ENCODE measurements around the gene DIAPH1.
"Not testable (repeated sequence)": the region's sequence is repeated elsewhere in the genome, so short reads cannot be mapped to it uniquely, and the experiment has no call there.

The DIAPH1 gene

DNA sequence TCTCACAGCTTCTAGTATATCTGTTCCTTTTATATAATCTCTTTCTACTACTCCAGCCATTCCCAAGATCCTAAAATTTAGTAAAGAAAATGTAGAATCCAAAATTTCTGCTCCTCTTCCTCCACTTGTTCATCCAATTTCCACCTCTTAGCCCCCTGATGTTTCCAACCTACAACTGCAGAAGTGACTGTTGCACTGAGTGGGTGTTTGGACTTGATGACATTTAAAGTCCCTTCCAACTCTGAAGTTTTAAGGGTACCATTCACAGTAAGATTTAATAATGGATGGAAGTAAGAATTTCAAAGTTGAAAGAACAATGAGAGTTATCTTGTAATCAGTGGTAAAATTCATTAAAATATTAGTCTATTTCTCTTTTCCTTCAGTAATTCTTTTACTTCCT is 5.5 kb downstream of the DIAPH1 start:
- no peak for DNase-seq (ENCODE audit: low read depth in 2 of 3, low spot score in 2 of 3)

- DNase-seq (ENCODE audit: low read depth in 2 of 3, low spot score in 2 of 3), result no peak
These were observed 7.5 kb downstream of the DIAPH1 start for GRCh38 chr5:141611289-141611688.

DNA sequence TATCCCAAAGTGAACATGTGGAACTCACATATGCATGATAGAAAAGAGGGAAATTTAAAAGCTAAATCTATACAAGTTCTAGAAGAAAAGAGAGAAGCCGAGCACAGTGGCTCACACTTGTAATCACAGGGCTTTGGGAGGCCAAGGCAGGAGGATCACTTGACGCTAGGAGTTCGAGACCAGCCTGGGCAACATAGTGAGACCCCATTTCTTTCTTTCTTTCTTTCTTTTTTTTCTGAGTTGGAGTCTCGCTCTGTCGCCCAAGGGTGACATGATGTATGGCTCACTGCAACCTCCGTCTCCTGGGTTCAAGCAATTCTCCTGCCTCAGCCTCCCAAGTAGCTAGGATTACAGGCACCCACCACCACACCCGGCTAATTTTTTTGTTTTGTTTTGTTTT is 8.9 kb downstream of the DIAPH1 start:
- DNase-seq (ENCODE audit: low read depth in 2 of 3, low spot score in 2 of 3), result not testable (repeated sequence)

DNA sequence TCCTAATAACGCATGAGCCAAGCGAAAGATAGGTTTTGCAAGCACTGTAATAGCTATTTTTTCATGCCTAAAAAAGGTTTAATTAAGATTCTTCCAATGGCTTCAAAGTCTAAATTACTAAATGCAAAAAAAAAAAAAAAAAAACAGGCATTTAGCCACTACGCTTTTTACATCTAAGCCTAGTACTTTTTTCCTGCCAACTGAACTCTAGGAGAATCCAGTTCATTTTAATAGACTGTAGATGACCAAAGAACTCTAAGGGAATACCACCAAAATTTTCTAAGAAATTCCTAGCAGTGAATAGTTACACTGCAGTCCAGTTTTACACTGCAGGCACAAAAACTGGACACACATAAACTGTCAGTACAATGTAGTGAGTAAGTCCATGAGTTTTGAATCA is 9.8 kb downstream of the DIAPH1 start:
- DNase-seq (ENCODE audit: low read depth in 2 of 3, low spot score in 2 of 3), result no peak

DNA sequence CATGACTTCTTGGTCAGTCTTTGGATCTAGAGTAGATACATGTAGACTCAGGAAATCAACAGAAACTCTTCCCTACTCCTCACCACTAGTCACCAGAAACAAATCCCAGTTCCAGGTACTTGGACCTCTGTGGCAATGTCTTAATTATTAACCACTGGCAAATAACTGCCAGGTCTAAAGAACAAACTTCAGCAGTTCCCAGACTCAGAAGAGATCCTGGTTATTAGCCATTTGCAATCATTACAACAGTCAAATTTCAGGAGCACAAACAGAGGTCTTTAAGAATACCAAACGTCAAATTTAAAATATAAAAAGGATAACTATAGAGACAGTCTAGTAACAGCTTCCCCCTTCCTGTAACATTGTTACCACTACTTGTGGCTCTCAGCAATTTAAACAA is 10.2 kb downstream of the DIAPH1 start:
- no peak for DNase-seq (ENCODE audit: low read depth in 2 of 3, low spot score in 2 of 3)

DNA sequence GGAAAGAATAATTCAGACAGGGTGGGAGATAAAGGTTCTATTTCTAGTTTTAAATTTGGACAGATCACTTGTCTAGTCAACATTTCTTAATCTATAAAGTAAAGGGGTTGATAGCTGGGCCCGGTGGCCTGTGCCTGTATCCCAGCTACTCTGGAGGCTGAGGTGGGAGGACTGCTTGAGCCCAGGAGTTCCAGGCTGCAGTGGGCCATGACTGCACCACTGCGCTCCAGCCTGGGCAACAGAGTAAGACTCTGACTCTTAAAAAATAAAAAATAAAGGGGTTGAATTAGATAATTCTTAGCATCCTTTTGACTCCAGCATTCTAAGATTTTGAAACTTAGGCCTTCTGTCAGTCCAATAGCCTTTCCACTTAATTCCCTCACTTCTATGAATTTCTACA is 10.8 kb downstream of the DIAPH1 start:
- no peak for DNase-seq (ENCODE audit: low read depth in 2 of 3, low spot score in 2 of 3)

GRCh38 chr5:141605523-141606277 is 13.1 kb downstream of the DIAPH1 start:
- DNase-seq (ENCODE audit: low read depth in 2 of 3, low spot score in 2 of 3), result peak in 2 of 3 experiments; percentile 22 to 26

- DNase-seq (ENCODE audit: low read depth in 2 of 3, low spot score in 2 of 3), result no peak
These were observed 14.7 kb downstream of the DIAPH1 start for GRCh38 chr5:141603923-141604717.

DNA sequence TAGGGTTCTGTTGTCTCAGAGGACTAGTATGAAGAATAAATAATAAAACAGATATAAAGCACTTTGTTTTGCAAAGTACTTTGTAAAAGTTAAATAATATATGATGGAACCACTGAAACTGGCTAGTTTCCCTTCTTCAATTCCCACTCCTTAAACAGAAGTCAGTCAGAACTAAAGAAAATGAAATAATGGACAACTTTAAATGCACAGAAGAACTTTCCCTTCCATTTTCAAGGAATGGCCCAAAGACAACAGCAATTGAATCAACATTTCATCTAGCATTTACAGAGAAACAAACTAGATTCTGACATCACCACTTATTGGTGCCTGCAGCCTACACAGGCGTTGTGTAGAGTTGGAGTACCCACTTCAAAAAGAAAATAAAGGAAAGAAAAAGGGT is 16.2 kb downstream of the DIAPH1 start:
- no peak for DNase-seq (ENCODE audit: low read depth in 2 of 3, low spot score in 2 of 3)

- DNase-seq (ENCODE audit: low read depth in 2 of 3, low spot score in 2 of 3), result no peak
These were observed 20.1 kb downstream of the DIAPH1 start for GRCh38 chr5:141598391-141599345.

- DNase-seq (ENCODE audit: low read depth in 2 of 3, low spot score in 2 of 3), result no peak
These were observed 21.0 kb downstream of the DIAPH1 start for GRCh38 chr5:141597814-141598213.

- DNase-seq (ENCODE audit: low read depth in 2 of 3, low spot score in 2 of 3), result no peak
These were observed 21.4 kb downstream of the DIAPH1 start for GRCh38 chr5:141597394-141597793.

DNA sequence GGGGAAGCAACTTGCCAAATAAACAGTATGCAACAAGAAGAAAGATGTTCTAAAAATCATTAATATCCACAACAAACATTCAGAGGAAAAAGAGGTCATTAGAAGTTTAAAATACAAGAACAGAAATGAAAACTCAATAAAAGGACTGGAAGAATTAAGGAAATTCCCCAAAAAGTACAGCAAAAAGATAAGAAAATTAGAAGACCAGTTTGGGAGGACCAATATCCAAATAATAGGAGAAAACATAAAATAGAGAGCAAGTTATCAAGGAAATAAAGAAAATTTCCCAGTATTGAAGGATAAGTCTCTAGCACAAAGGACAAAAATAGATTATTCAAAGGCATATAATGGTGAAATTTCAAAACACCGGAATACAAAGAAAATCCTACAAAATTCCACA is 21.9 kb downstream of the DIAPH1 start:
- DNase-seq (ENCODE audit: low read depth in 2 of 3, low spot score in 2 of 3), result no peak

DNA sequence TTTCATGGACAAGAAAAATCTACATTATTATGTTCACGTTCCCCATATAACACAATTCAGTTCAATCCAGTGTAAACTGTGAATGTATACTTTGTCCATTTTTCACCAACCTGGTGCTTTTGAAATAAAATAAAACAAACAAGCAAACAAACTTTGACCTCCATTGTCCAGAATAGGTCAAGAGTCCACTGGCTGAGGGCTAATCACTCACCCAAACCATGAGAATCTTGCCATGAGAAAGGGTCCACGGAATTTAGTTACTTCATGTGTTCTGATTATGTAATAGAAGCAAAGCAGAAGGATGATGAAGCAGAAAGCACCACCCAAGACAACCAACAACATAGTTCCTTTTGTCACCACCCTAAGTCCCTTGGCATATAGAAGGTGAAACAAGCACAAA is 28.7 kb downstream of the DIAPH1 start:
- no peak for DNase-seq (ENCODE audit: low read depth in 2 of 3, low spot score in 2 of 3)

DNA sequence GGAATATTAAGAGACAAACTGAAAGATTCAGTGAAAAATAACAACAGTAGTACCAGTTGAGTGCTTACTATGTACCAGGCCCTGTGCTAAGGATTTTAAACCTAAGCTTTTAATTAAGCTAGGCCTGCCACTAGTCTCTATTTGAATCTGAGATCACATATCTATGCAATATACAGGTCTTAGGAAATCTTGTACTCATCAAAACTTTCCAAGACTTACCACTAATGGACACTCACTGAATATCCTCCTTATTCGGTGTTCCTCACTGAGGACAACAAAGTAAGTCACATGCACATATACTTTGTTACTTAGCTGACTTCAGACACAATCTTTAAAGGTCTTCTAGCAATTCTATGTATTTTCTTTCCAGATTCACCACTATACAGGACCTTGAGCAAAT is 32.6 kb downstream of the DIAPH1 start:
- DNase-seq (ENCODE audit: low read depth in 2 of 3, low spot score in 2 of 3), result no peak

DNA sequence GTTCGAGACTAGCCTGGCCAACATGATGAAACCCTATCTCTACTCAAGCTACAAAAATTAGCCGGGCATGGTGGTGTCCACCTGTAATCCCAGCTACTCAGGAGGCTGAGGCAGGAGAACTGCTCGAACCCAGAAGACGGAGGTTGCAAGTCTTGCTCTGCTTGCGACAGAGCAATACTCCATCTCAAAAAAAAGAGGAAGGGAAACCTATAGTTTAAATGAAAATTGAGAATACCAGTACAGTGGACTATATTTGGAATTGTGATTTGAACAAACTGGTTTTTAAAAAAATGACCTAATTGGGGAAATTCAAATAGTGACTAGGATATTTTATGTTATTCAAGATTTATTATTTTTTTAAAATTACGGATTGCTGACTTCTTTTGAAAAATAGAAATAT is 33.2 kb downstream of the DIAPH1 start:
- no peak for DNase-seq (ENCODE audit: low read depth in 2 of 3, low spot score in 2 of 3)

GRCh38 chr5:141574122-141574510 is 44.7 kb downstream of the DIAPH1 start:
- DNase-seq (ENCODE audit: low read depth in 2 of 3, low spot score in 2 of 3), result no peak

- DNase-seq (ENCODE audit: low read depth in 2 of 3, low spot score in 2 of 3), result no peak
These were observed 45.2 kb downstream of the DIAPH1 start for GRCh38 chr5:141573489-141574121.

DNA sequence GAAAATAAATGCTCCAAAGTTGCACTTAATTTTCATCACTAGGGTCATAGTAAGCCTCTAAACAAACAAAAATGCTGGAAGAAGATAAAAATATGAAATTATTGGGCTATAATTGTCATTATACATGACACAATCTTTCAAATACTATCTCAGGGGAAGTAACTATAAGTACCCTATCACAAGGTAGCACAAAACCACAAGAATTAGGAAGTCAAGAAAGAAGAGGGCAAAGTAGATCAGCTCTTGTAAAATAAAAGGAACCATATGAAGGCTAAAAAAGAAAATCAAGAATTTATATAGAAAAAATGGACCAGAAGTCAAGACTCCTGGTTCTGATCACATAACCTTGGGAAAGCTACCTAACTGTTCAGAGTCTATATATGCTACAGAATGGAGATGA is 48.1 kb downstream of the DIAPH1 start:
- no peak for DNase-seq (ENCODE audit: low read depth in 2 of 3, low spot score in 2 of 3)

DNA sequence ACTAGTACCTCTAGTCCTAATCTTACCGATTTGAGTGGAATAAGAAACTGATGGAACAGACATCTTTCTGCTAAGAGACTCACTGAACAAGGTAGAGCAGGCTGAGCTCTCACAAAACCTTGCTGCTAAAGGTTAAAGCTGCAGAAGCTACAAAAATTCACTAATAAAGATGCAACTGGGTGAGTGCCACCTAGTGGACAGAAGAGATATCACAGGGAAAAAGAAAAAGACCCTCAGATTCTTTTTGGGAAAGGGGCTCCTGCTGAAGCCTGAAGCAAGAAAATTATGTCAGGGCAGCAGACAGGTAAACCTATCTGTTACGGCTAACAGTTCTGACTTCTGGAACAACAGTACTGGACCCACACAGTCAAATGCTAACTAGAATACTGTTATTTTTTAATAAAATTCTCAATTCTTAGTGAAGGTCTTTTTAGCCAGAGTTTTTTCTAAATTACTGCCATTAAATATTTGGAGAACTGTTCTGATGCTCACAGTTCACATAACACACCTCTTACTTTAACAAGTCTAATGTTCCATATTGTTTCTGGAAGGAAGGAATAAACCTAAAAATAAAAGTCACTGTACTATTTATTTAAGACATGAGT is 51.2 kb downstream of the DIAPH1 start:
- DNase-seq (ENCODE audit: low read depth in 2 of 3, low spot score in 2 of 3), result no peak
